Measurements from ENCODE around the gene TMEM106B. TPM values are rescaled to one million over a fixed set of nuclear protein-coding genes. Genes with fewer than 3 reads are reported as not detected.

TMEM106B gene
- total RNA-seq, 1 experiment from 2014 or later: 33.7 TPM

GRCh38 chr7:12173671-12174070 lies 37.4 kb upstream of the TMEM106B start:
- Mint-ChIP-seq H3K4me1 (ENCODE audit: insufficient read depth, unreplicated experiment) (no peaks in the 10 kb centered on the region), H3K4me3 (ENCODE audit: unreplicated experiment) (no peak overlapping the region), H3K27ac (ENCODE audit: low read depth, unreplicated experiment) (no peak overlapping the region), H3K9me3 (ENCODE audit: unreplicated experiment) (no peaks in the 10 kb centered on the region), H3K27me3 (ENCODE audit: insufficient read depth, unreplicated experiment) (peaks cover 27% of the 10 kb centered on the region), H3K36me3 (ENCODE audit: insufficient read depth, unreplicated experiment) (no peaks in the 10 kb centered on the region)
- DNase-seq (ENCODE audit: unreplicated experiment): no peak
- intact Hi-C loops (cut with micrococcal nuclease): no loop called here
- BruUV-seq (replicated peaks): no TSS peak
- CTCF ChIA-PET: no interaction called here
- POLR2A ChIA-PET: no interaction called here
- TF ChIP-seq CTCF (IDR thresholded peaks at IDR 0.05; ENCODE audit: unreplicated experiment): no peak

- no peaks in the 10 kb centered on the region for H3K36me3 Mint-ChIP-seq (ENCODE audit: insufficient read depth, unreplicated experiment)
- no peak for DNase-seq (ENCODE audit: unreplicated experiment)
- no peak for TF ChIP-seq CTCF (IDR thresholded peaks at IDR 0.05; ENCODE audit: unreplicated experiment)
- ChIA-PET CTCF (interaction anchor here (0.7 to 0.9 kb wide), 2 partner anchors 8 to 147 kb away, joined by 5 read pairs; no protein-coding TSS in a partner anchor), POLR2A (no interaction called here)
- peaks cover 36% of the 10 kb centered on the region for H3K27me3 Mint-ChIP-seq (ENCODE audit: insufficient read depth, unreplicated experiment)
- BruUV-seq (replicated peaks): no TSS peak
- H3K4me1 Mint-ChIP-seq (ENCODE audit: insufficient read depth, unreplicated experiment): no peaks in the 10 kb centered on the region
- no peak overlapping the region for H3K27ac Mint-ChIP-seq (ENCODE audit: low read depth, unreplicated experiment)
- H3K4me3 Mint-ChIP-seq (ENCODE audit: unreplicated experiment): no peak overlapping the region
- no peaks in the 10 kb centered on the region for H3K9me3 Mint-ChIP-seq (ENCODE audit: unreplicated experiment)
- intact Hi-C loops (cut with micrococcal nuclease): no loop called here
Measured at GRCh38 chr7:12174931-12175330, 36.2 kb upstream of the TMEM106B start.

- ChIA-PET POLR2A (no interaction called here), CTCF (no interaction called here)
- no peak overlapping the region for H3K27ac Mint-ChIP-seq (ENCODE audit: low read depth, unreplicated experiment)
- intact Hi-C loops (cut with micrococcal nuclease): no loop called here
- H3K4me1 Mint-ChIP-seq (ENCODE audit: insufficient read depth, unreplicated experiment): no peaks in the 10 kb centered on the region
- H3K36me3 Mint-ChIP-seq (ENCODE audit: insufficient read depth, unreplicated experiment): no peaks in the 10 kb centered on the region
- DNase-seq (ENCODE audit: unreplicated experiment): no peak
- H3K4me3 Mint-ChIP-seq (ENCODE audit: unreplicated experiment): no peak overlapping the region
- BruUV-seq (replicated peaks): no TSS peak
- H3K9me3 Mint-ChIP-seq (ENCODE audit: unreplicated experiment): no peaks in the 10 kb centered on the region
- no peak for TF ChIP-seq CTCF (IDR thresholded peaks at IDR 0.05; ENCODE audit: unreplicated experiment)
- H3K27me3 Mint-ChIP-seq (ENCODE audit: insufficient read depth, unreplicated experiment): peaks cover 21% of the 10 kb centered on the region
Measured at GRCh38 chr7:12178317-12178716, 32.8 kb upstream of the TMEM106B start.

GRCh38 chr7:12194426-12194825 lies 16.7 kb upstream of the TMEM106B start:
- Mint-ChIP-seq H3K36me3 (ENCODE audit: insufficient read depth, unreplicated experiment) (no peaks in the 10 kb centered on the region), H3K4me1 (ENCODE audit: insufficient read depth, unreplicated experiment) (no peaks in the 10 kb centered on the region), H3K4me3 (ENCODE audit: unreplicated experiment) (no peak overlapping the region), H3K27me3 (ENCODE audit: insufficient read depth, unreplicated experiment) (no peaks in the 10 kb centered on the region), H3K9me3 (ENCODE audit: unreplicated experiment) (no peaks in the 10 kb centered on the region), H3K27ac (ENCODE audit: low read depth, unreplicated experiment) (no peak overlapping the region)
- no TSS peak for BruUV-seq (replicated peaks)
- ChIA-PET POLR2A (no interaction called here), CTCF (interaction anchor here (0.6 kb wide), 1 partner anchor 25 kb away, joined by 3 read pairs; no protein-coding TSS in a partner anchor)
- intact Hi-C loops (cut with micrococcal nuclease): no loop called here
- no peak for DNase-seq (ENCODE audit: unreplicated experiment)
- no peak for TF ChIP-seq CTCF (IDR thresholded peaks at IDR 0.05; ENCODE audit: unreplicated experiment)
